Activated CD8-positive, alpha-beta memory T cell treated with anti-CD3 and anti-CD28 coated beads, Interleukin-2, amount 50 U/mL, for 48 hours (primary cell): ENCODE results near the gene RNASE13.

Experiments used
- DNase-seq: peaks from one replicate; pipeline ENCODE4 v3.0.0-alpha.2; 2020

Gene RNASE13

DNA sequence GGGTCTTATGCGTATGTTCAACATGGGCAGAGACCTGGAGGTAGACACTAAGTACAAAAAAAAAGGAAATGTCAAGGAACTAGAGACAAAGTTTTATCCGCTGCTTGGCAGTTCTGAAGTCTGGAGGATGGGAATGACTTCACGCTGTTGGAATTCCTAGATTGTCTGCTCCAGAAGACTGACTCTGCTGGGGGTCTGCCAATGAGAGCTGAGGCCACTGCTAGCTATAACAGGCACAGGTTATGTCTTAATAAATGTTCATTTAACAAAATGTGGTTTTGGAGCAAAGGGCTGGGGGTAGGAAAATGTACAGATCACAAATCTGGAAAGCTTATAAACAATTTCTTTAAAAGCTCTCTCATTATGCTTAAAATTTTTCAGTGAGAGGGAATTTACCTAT, 28.9 kb upstream of the RNASE13 start:
- DNase-seq: no peak

DNA sequence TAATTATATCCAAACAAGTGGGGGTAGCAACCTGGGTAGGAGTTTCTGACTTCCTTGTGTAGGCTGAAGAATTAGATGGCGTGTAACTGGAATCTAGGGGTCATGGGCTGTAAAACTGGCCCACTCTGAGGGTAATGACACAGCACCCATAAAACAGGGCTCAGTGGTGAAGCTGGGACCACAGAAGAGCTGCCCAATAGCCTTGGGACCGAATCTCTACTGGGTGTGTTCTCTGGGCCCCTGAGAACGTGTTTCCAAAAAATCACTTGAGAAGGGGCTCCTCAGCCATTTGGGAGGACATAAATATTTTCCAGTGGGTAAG, 26.7 kb upstream of the RNASE13 start:
- no peak for DNase-seq

DNA sequence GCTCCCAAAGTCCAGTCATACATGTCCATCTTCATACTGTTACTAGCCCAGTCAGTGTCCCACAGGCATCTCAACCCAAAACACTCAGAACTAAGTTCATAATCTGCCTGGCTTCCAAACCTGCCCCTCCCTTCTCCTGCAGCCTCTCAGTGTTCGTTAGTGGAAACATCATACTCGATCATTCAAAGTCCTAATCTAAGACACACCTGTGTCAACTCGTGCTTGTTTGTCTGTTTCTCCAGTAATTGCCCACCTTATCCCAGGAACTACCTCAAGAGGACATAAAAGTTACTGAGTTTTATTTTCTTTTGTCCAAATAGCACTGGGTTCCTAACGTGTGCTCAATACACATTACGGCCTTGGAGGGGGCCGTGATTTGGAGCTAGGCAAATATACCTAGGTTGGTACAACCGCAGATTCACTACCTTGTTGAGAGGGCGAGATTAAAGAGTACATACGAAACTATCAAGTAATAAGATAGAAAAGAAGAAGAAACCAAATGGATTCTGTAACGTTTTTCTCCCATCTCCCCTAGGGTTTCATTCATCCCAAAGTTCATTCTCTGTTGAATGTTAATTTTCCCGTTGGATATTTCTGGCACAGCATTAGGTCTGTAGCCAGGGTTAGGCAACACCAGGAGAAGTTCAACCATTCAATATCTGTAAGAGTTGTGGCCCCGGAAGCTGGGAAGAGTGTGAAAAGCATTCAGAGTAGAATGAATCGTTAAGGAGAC, 26.2 kb upstream of the RNASE13 start:
- no peak for DNase-seq

DNA sequence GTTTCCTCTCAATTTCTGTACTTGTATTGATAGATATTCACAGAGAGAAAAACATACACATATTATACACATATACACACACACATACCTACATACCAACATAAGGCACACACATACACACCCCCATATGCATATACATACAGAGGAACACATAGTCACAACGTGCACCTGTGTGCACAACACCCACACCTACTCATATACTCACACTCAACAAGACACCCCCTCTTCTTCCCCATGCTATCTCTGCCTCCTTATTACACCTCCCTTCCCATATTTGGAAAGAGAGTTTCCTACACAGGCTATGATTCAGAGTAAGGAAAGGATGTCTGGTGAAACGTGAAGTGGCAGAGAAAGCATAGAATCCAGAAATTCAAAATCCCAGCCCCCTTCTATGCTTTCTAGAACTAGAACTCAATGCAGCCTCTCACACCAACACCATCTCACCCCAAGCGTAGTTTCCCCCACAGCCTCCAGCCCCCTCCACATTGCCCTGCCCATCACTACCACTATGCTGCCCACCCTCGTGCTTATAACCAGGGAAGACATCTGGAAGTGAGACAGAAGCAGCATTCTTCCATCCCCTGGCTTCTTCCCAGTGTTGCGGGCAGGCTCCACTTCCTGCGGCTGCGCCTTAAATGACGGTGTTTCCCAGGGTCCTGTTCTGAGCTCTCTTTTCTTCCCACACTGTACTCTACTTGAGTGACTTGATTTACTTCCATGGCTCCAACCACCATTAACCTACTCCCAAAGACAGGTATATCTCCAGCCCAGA, 25.4 kb upstream of the RNASE13 start:
- no peak for DNase-seq

DNA sequence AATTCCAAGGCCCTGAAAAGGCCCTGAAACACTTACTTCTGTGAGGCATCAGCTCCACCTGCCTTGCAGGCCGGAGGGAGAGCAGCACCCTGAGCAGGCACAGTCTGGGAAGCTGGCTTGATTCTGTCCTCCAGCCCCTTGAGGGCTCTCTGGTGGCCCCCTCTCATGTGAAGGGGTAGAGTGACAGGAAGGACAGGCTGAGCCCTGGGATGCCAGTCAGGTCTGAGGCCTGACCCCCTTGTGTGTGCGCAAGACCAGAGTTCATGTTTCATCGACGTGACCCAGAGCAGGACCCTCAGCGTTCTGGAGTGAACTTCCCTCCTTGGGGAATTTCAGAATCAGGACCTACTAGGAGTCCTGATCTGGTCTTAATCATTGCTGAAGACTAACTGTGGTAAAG, 24.3 kb upstream of the RNASE13 start:
- DNase-seq: no peak

DNA sequence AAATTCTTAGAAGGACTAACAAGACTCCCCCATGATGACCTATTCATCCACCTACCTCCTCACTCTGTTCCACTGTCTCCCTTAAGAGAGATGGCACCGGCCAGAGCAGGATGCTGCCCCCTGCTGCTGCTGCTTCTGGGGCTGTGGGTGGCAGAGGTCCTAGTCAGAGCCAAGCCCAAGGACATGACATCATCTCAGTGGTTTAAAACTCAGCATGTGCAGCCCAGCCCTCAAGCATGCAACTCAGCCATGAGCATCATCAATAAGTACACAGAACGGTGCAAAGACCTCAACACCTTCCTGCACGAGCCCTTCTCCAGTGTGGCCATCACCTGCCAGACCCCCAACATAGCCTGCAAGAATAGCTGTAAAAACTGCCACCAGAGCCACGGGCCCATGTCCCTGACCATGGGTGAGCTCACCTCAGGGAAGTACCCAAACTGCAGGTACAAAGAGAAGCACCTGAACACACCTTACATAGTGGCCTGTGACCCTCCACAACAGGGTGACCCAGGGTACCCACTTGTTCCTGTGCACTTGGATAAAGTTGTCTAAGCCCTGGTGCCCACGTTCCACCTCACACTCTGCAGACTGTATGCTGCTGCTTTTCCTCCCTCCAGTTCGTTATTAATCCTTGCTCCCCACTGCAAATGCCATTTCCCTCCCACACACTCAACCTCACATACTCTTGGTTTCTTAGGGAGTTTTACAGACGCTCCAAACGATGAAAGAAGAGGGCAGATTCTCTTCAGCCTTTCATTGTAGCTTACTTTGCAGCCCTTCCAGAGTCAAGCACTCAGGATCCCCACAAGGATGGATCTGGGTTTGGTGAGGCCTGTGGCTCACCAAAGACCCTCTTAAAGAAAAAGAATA, 23.4 kb upstream of the RNASE13 start, which contains the start of gene RNASE8:
Gene RNASE8, plus strand, starts transcription at position 20 of the 873 bp plus-strand sequence. Its CDS starts 71 bp downstream, at position 91.
- DNase-seq: no peak

DNA sequence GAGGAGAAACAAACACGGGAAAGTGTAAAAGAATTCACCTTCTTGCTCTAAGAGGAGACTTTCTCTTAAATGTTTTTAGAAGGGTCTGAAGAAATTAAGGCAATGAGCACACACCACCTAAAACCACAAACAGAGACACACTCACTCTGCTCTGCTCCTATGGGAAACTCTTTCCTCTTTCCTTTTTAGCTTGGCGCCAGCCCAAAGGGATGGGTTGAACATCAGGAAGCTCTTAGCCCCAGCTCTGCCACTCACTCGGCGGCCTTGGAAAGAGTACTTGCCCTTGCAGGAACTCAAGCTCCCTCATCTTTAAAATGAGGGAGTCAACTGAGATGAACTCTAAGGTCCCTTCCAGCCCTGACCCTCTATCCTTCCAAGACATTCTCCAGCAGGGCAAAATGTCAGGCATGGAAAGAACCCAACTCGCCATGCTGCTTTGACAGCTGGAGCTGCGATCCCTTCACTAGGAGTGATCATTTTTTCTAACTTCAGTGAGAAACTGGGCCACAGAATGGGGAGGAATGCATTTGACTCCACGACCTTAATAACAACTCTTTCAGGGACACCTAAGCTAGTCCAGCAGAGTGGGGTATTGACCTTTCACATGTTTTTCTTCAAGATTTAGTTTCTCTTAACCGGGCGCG, 22.0 kb upstream of the RNASE13 start:
- no peak for DNase-seq

DNA sequence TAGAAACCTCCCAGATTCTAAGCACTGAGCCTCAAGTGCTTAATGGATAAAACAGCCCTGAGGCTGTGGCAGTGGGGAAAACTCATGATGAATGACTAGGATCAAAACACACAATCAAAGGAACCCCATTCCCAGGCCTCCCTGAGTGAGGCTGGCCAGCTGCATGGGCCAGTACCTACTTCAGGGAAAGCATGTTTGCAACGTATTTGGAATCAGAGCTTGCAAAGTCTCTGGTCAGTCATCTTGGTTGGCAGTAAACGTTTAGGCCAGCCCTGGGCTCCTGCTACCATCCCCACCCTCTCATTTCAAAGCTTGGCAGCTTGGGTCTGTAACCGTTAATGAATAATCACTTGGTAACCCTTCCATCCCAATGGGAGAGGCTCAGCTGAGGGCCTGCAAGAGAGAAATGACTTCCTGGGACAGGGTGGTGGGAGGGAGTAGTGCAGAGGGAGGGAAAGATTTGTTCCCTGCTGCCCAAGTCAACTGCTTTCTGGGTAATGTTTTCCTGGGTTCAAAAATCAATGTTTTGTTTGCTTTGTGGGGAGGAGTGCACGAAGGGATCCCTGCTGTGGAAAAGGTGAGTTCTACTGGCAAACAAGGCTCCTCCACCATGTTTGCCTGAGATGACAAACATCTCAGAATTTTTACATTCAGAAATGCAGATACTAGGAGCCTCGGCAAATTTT, 21.0 kb upstream of the RNASE13 start:
- no peak for DNase-seq

DNA sequence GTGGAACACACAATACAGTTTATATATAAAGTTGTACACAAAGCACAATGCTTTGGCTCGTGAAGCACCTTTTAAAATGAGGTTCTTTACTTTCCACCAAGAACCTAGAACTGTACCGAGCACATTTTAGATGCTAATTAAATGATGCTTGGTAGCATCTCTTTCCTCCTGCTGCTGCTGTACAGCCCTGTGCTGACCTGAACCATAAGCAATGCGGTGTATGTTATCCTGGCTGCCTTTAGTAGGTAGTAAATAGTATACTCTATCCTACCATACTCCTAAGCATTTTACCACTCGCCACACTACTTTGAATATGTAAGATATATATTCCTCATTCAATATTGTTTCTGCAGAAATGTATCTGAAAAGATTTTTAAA, 20.1 kb upstream of the RNASE13 start:
- DNase-seq: no peak

DNA sequence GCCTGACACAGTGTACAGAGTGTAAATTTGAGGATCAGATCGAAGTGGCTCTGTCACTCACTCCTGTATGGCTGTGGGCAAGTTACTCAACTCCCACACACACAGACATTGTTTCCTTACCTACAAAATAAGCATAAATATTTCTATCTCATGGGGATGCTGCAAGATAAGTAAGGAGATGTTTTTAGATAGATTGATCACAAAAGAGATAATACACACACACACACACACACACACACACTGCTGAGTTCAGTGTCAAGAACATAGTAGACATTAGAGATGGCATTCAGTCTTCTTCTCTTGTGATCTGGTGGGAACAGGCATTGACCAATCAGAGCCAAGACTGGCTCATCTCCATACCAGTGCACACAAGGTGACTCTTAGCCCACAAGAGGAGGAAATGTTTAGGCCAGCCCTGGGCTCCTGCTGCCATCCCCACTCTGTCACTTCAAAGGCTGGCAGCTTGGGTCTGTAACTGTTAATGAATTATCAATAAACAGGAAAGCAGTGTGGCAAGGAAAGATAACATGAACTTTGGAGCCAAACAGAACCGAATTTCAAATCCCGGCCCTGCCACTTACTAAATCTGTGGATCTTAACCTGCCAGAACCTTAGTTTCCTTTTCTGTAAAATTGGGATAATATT, 19.6 kb upstream of the RNASE13 start:
- DNase-seq: no peak

DNA sequence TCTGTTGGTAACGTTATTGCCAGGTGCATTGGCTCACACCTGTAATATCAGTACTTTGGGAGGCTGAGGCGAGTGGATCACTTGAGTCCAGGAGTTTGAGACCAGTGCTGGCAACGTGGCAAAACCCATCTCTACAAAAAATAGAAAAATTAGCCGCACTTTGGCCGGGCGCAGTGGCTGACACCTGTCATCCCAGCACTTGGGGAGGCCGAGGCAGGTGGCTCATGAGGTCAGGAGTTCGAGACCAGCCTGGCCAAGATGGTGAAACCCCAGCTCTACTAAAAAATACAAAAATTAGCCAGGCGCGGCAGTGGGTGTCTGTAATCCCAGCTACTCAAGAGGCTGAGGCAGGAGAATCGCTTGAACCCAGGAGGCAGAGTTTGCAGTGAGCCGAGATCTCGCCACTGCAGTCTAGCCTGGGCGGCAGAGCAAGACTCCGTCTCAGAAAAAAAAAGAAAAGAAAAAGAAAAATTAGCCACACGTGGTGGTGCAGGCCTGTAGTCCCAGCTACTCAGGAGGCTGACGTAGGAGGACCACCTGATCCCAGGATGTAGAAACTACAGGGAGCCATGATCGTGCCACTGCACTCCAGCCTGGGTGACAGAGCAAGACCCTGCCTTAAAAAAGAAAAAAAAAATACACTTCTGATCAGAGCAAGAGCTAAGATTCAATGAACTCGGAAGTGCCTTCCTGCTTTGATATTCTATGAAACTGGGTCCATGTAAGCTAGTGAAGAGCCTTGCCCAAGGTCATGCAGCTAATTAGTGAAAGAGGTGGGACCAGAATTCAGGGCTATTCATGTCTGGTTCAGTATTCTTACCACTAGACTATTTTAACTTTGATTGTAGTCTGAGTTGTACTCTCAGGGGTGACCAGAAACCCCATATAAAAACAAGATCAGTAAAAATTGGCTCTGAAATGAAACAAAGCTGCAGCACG, 18.8 kb upstream of the RNASE13 start:
- DNase-seq: no peak

DNA sequence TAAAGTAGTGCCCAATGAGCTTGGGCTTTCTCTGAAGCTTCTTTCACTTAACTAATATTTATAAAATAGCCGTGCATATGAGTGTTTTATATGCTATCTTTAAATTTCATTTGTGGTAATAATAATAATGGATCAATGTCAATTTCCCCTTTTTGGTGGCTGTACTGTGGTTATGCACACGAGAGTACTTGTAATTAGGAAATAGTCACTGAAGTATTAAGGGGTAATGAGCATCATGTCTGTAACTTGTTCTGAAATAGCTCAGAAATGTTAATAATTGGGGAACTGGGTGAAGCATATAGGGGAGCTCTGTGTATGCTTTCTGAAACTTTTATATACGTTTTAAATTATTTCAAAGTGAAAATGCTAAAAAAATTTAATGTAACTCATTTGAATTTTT, 16.0 kb upstream of the RNASE13 start:
- DNase-seq: no peak

DNA sequence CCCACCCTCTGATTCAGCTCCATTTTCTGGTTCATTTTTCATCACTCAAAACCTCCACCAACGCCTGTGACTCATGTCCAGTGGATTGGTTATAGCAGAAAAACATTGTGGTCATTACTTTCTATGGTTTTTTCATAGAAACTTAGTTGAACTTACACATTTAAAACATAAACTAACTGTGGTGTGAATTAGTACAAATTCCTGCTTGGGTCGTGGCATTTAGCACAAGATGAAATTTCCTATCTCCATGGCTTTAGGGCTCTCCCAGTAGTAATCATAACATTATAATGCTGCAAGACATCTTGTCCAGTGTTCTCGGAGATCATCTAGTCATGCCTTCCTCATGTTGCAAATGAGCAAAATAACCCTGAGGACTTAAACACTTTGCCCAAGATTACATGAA, 14.7 kb upstream of the RNASE13 start:
- no peak for DNase-seq

DNA sequence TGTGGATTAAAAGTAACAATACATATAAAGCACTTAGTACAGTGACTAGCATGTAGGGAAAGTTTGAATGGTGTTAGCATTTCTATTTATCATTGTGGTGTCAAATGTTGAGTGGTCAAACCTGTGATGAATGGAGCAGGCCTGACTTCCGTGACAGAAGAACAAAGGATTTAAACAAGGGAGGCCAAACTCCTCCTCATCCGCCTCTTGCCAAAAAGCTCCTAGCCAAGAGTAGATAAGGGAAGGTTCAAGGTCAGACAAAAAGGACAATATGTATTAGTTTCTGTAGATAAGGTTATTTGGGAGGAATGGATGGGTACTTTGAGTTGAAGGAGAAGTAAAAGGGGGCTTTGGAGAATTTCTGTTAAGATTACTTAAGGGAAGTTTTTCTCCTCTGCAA, 14.0 kb upstream of the RNASE13 start:
- no peak for DNase-seq

DNA sequence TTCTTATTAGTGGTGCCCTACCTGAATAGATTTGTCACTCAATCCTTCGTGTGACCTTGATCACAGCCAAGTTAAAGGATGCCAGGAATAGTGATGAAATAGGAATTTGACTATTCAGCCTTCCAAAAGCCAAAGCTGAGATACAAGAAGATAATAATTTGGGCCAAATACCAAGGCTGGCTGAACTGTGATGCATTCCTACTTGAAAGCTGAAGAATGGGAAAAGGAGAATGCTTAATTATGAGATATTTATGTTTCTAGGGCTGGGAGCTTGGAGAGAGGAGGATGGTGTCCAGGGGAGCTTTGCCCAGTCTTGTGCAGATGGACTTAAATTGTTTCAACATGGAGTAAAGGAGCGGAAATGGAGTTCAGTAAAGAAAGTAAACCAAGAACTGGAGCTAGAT, 12.8 kb upstream of the RNASE13 start:
- DNase-seq: no peak

DNA sequence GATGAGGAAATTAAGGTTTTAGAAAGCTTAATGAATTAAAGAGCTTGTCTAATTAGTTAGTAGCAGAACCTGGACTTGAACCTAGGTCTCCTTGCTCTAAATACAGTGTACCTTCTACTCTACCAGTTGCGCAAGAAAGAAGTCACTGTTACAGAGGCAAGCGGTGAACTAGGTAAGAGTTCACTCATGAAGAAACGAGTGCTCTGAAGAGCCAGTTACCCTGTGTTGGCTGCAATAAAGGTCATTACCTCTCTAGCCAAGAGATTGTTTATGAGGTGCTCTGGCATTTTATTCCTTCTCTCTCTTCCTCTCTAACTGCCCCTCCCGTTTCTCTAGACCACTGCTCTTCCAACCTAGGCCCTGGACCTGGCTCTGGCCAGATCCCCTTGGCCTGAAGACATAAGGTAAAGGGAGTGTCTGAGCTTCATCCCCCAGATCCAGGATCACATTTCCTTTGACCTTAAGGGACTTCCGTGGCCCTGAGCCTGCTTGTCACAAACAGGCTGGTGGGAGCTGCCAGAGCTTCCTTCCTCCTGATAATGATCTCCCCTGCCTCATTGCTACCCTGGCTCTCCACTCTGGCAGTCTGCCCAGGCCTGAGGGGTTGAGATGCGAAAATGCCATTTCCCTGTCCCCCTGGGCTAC, 9.5 kb upstream of the RNASE13 start:
- DNase-seq: no peak

DNA sequence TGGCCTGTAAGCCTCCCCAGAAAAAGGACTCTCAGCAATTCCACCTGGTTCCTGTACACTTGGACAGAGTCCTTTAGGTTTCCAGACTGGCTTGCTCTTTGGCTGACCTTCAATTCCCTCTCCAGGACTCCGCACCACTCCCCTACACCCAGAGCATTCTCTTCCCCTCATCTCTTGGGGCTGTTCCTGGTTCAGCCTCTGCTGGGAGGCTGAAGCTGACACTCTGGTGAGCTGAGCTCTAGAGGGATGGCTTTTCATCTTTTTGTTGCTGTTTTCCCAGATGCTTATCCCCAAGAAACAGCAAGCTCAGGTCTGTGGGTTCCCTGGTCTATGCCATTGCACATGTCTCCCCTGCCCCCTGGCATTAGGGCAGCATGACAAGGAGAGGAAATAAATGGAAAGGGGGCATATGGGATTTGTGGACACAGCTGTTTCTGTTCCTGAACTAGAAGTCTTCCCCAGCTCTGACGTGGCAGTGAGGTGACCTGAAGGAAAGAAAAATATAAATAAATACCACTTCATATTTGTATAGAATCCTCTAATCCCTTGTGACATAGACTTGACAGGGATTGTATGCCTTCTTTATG, 8.9 kb upstream of the RNASE13 start:
- DNase-seq: no peak

DNA sequence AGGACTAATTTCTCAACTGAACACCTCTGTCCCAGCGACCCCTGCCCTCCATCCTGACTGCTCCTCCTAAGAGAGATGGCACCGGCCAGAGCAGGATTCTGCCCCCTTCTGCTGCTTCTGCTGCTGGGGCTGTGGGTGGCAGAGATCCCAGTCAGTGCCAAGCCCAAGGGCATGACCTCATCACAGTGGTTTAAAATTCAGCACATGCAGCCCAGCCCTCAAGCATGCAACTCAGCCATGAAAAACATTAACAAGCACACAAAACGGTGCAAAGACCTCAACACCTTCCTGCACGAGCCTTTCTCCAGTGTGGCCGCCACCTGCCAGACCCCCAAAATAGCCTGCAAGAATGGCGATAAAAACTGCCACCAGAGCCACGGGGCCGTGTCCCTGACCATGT, 8.3 kb upstream of the RNASE13 start:
- DNase-seq: no peak

DNA sequence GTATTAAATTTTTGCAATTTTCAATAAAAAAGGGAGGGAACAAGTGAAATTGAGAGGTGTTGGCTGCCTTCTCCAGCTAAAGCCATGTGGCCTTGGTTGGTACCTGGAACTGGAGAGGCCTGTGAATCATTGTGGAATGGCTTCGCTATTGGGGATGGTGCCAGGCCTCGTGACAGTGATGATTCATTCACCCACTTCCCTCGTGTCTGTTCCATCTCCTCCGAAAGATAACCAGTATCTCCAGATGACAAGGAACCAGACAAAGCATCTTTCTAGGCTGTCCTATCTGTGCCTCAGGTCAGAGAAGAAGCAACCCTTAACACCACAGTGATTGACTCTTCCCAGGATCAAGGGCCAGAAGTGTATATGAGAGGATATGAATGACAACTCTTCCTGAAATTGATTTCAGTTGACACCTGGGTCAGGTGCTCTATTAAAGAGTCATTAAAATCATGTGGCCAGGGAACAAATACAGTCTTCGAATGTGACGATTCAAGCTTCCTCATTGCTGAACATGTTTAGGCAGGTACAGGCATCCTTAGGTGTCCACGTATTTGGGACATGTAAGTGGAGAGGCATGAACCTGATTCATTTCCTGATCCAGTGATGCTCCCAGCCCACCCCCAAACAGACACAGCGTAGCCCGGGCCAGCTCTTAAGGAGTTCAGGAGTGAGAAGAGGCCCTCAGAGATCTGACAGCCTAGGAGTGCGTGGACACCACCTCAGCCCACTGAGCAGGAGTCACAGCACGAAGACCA, 7.2 kb upstream of the RNASE13 start, which contains the start of gene RNASE7:
Gene RNASE7, plus strand, starts transcription at position 687 of the 758 bp plus-strand sequence. CDS start 631 bp downstream, outside the sequence.
- no peak for DNase-seq
